HG03103 (cell line): ENCODE measurements around the gene NPPB.

ENCODE experiments used
- ATAC-seq: cut with Tn5 transposase; IDR thresholded peaks from one replicate; pipeline ENCODE4 v1.9.1; 2021; ENCODE audit warnings: low read depth; ENCODE audit not compliant: unreplicated experiment

The NPPB gene

GRCh38 chr1:11881749-11882441 is 23.1 kb upstream of the NPPB start:
- no peak for ATAC-seq

- ATAC-seq = no peak
Measured at GRCh38 chr1:11880911-11881748, 22.4 kb upstream of the NPPB start.

- ATAC-seq = no peak
Measured at GRCh38 chr1:11880181-11880575, 21.4 kb upstream of the NPPB start.

DNA sequence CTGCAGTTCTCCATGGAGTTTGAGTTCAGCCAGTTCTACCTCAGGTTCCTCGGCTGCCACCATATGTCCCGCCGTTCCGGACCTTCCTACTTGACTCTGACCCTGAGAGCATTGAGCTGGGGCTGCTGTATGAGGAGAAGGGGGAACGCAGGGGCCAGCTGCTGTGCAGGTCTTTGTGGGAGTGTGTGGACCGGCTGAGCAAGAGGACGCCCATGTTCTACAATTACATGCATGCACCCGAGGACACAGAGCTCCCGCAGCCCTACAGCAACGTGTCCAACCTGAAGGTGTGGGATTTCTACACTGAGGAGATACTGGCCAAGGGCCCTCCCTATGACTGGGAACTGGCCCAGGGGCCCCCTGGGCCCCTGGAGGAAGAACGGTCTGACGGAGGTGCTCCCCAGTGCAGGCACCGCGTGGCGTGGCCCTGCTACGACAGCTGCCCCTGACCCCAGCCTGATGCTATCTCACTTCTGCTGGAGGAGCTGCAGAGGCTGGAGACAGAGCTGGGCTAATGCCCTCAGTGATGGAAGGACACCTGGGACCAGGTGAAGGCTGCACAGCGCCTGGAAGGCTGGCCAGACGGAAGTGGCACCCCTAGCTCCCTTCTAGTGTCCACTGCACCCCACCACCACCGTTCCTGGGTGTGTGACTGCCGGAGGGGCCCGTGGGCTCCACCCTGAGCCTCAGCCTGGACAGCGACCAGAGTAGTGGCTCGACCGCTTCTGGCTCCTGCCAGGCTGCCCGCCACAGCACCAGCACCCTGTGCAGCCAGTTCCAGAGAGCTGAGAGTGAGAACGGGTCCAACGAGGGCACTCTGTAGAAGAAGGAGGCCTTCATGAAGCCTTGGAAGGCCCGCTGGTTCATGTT is 20.8 kb upstream of the NPPB start:
- ATAC-seq = no peak

GRCh38 chr1:11878891-11879190 is 20.1 kb upstream of the NPPB start:
- no peak for ATAC-seq

DNA sequence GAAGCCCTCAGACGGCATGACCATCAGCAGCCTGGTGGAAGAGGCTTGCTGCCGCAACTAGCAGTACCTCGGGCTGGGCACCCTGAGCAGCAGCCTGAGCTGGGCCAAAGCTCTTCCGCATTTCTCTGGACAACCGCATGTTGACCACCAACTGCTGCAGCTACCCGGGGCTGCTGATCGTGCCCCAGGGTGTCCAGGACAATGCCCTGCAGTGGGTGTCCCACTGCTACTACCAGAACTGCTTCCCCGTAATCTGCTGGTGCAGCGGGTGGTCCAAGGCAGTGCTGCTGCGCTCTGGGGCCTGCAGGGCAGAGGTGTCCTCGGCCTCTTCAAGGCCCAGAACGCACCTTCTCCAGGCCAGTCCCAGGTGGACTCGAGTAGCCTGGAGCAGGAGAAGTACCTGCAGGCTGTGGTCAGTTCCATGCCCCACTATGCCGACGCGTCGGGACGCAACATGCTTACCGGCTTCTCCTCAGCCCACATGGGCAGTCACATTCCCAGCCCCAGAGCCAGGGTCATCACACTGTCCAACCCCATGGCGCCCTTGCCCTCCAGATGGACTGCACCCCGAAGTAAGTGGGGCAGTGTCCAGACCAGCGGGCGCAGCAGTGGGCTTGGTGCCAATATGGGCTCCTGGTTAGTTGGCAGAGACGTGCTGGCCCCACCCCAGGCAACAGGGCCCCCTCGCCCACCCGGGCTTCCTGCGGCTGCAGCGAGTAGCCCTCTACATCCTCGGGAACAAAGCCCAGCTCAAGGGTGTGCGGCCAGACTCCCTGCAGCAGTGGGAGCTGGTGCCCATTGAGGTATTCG is 19.5 kb upstream of the NPPB start:
- ATAC-seq = no peak

DNA sequence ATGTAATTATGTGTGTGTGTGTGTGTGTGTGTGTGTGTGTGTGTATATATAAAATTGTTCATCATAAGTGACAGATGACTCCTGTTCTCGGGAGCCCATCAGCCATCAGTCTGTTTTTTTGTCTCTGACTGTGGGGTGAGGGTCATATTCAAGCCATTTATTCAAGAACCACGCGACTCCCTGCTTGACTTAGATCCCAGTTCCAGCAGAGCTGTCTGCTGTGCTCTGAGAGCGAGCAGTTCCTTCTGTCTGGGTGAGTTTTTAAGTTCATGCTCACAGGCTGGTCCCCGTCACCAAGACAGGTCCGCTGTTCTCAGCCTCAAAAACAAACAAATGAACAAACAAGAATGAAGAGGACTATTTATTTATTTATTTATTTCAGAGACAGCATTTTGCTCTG is 18.3 kb upstream of the NPPB start:
- ATAC-seq = no peak

GRCh38 chr1:11875094-11875493 is 16.3 kb upstream of the NPPB start:
- ATAC-seq = no peak

DNA sequence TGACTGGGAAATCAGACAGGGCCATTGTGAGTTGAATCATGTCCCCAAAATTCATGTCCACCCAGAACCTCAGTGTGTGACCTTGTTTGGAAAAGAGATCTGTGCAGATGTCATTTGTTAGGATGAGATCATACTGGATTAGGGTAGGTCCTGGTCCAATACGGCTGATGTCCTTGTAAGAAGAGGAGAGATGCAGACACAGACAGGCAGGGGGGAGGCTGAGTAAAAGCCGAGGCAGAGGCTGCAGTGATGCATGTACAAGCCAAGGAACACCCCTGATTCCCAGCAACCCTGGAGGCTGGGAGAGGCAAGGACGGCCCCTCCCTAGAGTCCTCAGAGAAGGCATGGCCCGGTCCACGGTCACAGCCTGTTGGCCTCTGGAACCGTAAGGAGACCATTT is 15.9 kb upstream of the NPPB start:
- ATAC-seq = no peak

DNA sequence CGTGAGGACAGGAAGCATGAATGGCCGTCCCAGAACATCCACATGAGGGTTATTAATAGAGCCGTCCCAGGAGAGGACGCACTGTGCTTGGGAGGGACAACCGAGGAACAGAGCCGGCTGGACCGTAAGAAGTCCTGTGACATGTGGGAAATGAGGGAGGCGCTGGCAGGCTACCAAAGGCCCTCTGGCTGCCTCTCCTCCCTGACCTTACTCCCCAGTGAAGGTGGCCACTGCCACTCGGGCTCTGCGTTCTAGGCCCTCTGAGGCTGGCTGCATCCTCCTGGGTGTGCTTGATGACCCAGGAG is 15.5 kb upstream of the NPPB start:
- no peak for ATAC-seq

DNA sequence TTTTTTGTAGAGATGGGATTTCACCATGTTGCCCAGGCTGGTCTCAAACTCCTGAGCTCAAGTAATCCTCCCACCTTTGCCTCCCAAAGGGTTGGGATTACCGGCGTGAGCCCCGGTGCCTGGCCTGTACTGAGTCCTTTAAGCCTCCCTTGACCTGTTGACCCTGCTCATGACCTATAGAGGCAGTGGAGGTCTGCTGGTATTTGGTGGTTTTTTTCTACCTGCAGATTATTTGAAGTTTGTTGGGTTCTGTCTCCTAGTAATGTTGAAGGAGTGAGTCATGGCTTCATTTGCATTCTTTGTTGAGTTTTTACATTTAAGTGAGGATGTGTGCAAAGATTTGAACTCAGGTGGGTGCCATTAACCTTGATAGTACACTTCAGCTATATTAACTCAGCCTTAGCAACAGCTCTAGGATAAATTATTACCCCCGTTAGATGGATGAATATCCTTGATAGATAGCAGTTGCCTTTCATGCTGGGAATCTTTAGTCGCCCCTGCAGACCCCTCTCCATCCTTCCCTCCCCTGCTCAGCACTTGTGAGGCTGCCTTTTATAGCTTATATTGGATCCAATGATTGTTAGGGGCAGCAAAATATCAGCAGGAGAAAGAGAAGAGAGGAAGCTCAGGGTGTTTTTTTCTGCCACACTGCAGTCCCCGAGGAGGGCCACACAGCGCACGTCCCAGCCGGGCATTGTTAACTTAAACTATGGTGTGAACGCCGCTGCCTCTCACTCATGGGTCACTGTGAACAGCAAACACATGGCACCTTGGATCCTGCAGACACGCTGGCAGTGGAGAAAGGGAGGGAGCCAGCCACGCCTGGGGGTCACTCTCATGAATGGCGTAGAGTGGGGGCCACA is 14.9 kb upstream of the NPPB start:
- ATAC-seq = no peak

DNA sequence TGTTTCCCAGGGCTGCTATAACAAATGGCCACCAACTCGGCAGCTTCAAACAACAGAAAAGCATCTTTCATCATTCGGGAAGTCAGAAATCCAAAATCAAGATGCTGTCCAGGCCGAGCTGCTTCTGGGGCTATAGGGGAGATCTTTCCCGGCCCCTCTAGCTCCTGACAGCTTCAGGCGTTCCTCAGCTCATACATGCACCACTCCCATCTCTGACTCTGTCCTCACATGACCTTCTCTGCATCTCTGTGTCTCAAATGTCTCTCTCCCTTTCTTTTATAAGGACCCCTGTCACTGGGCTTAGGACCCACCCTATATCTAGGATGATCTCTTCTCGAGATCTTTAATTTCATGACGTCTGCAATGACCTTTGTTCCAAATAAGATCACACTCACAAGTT is 13.8 kb upstream of the NPPB start:
- ATAC-seq = no peak

DNA sequence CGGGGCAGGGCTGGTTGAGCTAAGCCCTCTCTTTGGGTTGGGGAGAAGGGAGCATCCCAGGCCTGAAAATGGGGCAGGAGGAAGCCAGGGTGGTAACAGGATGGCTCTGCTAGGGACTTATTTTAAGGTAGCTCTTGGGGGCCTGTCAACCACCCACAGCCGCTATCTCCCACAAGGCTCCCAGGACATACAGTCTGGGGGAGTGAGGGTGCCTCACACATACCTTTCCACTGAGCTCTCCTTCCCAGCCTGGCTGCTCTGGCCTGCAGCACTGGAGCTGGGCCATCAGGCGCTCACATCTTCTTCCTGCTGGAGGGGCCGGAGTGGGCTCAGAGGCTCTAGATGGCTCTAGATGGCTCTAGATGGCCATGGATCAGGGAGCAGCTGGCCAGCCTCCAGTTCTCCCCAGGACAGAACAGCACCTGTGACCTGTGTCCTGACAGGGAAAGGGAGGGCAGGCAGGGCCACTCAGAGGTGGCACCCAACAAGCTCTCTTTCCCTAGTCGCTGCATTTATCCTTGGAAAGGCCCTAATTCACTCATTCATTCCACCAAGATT is 11.0 kb upstream of the NPPB start:
- no peak for ATAC-seq

DNA sequence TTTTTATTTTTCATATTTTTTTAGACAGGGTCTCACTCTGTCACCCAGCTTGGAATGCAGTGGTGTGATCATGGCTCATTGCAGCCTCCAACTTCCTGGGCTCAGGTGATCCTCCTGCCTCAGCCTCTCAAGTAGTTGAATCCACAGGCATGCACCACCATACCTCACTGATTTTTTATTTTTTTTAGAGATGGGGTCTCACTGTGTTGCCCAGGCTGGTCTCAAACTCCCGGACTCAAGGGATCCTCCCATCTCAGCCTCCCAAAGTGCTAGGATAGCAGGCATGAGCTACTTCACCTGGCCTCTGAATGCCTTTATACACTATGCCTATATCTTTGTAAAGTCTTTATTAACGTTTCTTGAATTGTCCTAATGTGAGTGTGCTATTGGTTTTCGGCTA is 10.4 kb upstream of the NPPB start:
- no peak for ATAC-seq

GRCh38 chr1:11868331-11868980 is 9.7 kb upstream of the NPPB start:
- no peak for ATAC-seq

GRCh38 chr1:11862890-11863289 is 4.1 kb upstream of the NPPB start:
- no peak for ATAC-seq

- ATAC-seq = no peak
Measured at GRCh38 chr1:11860587-11860986, 1.8 kb upstream of the NPPB start.

DNA sequence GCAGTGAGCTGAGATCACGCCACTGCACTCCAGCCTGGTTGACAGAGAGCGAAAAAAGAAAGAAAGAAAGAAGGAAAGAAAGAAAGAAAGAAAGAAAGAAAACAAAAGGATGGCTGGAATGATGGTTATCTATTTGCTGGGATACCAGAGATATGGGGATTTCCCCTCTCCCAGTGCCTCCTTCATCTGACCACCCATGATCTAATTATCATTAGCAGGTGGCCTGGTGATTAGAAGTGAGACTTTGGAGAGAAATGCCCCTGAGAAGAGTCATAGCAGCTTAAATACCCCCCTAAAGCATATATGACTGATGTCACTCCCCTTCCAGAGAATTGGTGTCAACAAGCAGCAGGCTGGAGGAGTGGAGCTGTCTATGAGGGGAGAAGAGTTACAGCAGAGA is 1.3 kb upstream of the NPPB start:
- ATAC-seq = no peak
